Measurements from ENCODE around the gene SOX9. TPM values are rescaled to one million over a fixed set of nuclear protein-coding genes. Genes with fewer than 3 reads are reported as not detected.
"Not testable (repeated sequence)": the region's sequence is repeated elsewhere in the genome, so short reads cannot be mapped to it uniquely, and the experiment has no call there.

SOX9 gene
- total RNA-seq, 1 donor from 2014 or later = 2.2 TPM

GRCh38 chr17:72110942-72111318, 9.9 kb upstream of the SOX9 start:
- no peak for DNase-seq (ENCODE audit: low spot score)

GRCh38 chr17:72111336-72111923, 9.4 kb upstream of the SOX9 start:
- DNase-seq (ENCODE audit: low spot score) = no peak

- not testable (repeated sequence) for DNase-seq (ENCODE audit: low spot score)
These were observed 8.9 kb upstream of the SOX9 start for GRCh38 chr17:72111926-72112325.

GRCh38 chr17:72113751-72114150, 7.1 kb upstream of the SOX9 start:
- DNase-seq (ENCODE audit: low spot score) = no peak

- DNase-seq (ENCODE audit: low spot score) = no peak
These were observed 4.9 kb upstream of the SOX9 start for GRCh38 chr17:72115781-72116525.

- DNase-seq (ENCODE audit: low spot score) = no peak
These were observed 3.9 kb upstream of the SOX9 start for GRCh38 chr17:72116661-72117521.

GRCh38 chr17:72117535-72118334, 3.1 kb upstream of the SOX9 start:
- no peak for DNase-seq (ENCODE audit: low spot score)

GRCh38 chr17:72118335-72119076, 2.3 kb upstream of the SOX9 start:
- no peak for DNase-seq (ENCODE audit: low spot score)

GRCh38 chr17:72119077-72119872, 1.5 kb upstream of the SOX9 start:
- DNase-seq (ENCODE audit: low spot score) = no peak

- no peak for DNase-seq (ENCODE audit: low spot score)
These were observed 763 bp upstream of the SOX9 start for GRCh38 chr17:72119873-72120641.

- DNase-seq (ENCODE audit: low spot score) = peak; percentile 90
These were observed 567 bp downstream of the SOX9 start for GRCh38 chr17:72121164-72122009.

GRCh38 chr17:72122010-72122764, 1.4 kb downstream of the SOX9 start:
- DNase-seq (ENCODE audit: low spot score) = no peak

- DNase-seq (ENCODE audit: low spot score) = no peak
These were observed 2.1 kb downstream of the SOX9 start for GRCh38 chr17:72122765-72123529.

- DNase-seq (ENCODE audit: low spot score) = no peak
These were observed 3.0 kb downstream of the SOX9 start for GRCh38 chr17:72123530-72124437.

- no peak for DNase-seq (ENCODE audit: low spot score)
These were observed 3.6 kb downstream of the SOX9 start for GRCh38 chr17:72124438-72124775.
